ENCODE results near the gene FTO. TPM values are rescaled to one million over a fixed set of nuclear protein-coding genes. Genes with fewer than 3 reads are reported as not detected.

The FTO gene
- total and polyA plus RNA-seq, 3 donors from 2014 or later: 32.4 to 64.7 (median 50.3) TPM

DNA sequence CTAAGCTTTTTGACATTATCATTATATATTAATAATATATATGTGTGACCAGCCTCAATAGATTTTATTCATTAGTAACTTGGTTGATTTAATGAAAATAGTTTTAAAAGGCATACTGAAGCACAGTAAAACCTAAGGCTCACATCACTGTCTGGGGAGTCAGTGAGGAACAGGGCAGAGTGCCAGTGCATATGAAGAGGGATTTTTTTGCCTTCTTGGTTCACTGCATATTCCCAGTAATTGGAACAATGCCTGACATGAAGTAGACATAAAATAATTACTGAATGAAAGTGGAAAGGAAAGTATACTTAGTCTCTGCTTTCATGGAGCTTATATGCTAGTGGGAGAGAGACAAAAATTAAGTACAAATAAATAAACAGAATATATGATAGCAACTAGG lies 81.1 kb downstream of the FTO start:
- Histone ChIP-seq H3K36me3 (ENCODE audit: low read depth, missing control alignments) (no peaks in the 10 kb centered on the region), H3K27me3 (no peaks in the 10 kb centered on the region), H3K27ac (no peak overlapping the region), H3K9me3 (no peaks in the 10 kb centered on the region), H3K4me1 (no peaks in the 10 kb centered on the region), H3K4me3 (no peak overlapping the region)
- DNase-seq: no peak
- intact Hi-C loops (cut with DNase I; ENCODE audit: low total_unique reads): no loop called here
- TF ChIP-seq, protein P1, sequence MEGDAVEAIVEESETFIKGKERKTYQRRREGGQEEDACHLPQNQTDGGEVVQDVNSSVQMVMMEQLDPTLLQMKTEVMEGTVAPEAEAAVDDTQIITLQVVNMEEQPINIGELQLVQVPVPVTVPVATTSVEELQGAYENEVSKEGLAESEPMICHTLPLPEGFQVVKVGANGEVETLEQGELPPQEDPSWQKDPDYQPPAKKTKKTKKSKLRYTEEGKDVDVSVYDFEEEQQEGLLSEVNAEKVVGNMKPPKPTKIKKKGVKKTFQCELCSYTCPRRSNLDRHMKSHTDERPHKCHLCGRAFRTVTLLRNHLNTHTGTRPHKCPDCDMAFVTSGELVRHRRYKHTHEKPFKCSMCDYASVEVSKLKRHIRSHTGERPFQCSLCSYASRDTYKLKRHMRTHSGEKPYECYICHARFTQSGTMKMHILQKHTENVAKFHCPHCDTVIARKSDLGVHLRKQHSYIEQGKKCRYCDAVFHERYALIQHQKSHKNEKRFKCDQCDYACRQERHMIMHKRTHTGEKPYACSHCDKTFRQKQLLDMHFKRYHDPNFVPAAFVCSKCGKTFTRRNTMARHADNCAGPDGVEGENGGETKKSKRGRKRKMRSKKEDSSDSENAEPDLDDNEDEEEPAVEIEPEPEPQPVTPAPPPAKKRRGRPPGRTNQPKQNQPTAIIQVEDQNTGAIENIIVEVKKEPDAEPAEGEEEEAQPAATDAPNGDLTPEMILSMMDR (IDR thresholded peaks at IDR 0.05): no peak
- TF ChIP-seq POLR2A (IDR thresholded peaks at IDR 0.05): no peak

DNA sequence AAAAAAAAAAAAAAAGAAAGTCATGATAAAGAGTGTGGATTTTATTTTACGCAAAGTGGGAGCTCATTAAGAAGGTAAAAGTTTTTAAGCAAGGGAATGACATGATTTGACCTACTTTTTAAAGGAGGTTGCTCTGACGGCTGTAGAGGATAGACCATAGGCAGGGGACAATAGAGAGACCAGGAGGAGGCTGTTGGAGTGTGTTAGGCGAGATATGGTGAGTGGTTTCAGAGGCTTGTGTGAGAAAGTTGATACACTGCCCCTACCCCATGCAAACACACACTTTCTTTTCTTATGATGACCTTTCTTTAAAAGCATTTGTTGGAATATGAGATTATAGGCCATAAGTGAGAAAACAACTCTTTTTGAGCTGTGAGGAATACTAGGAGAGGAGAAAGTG lies 82.0 kb downstream of the FTO start:
- no peaks in the 10 kb centered on the region for H3K4me1 ChIP-seq
- DNase-seq: no peak
- intact Hi-C loops (cut with DNase I; ENCODE audit: low total_unique reads): no loop called here
- no peaks in the 10 kb centered on the region for H3K36me3 ChIP-seq (ENCODE audit: low read depth, missing control alignments)
- H3K9me3 ChIP-seq: no peaks in the 10 kb centered on the region
- TF ChIP-seq, protein P1 (IDR thresholded peaks at IDR 0.05): no peak
- TF ChIP-seq POLR2A (IDR thresholded peaks at IDR 0.05): no peak
- H3K4me3 ChIP-seq: no peak overlapping the region
- no peaks in the 10 kb centered on the region for H3K27me3 ChIP-seq
- no peak overlapping the region for H3K27ac ChIP-seq
- 75 to 84% methylated on average over 3 of the region's 3 CpGs for WGBS, 2 donors

DNA sequence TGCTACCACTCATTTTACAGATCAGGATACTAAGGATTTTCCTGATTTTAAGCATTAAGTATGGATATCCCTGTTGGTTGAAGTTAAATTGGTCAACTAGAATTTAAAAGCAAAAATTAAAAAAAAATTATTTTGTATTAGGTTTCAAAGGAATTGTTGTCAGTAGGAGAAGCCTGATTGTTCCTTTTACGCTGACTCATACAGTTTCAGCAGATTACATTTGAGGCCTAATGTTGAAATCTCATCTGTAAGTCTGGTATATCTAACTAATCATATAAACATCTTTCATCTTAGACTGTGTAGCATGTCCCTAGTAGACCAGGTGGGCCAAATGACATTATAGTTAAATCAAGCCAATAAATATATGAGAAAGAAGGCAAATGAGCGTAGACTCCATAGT lies 83.5 kb downstream of the FTO start:
- Histone ChIP-seq H3K27me3 (no peaks in the 10 kb centered on the region), H3K36me3 (ENCODE audit: low read depth, missing control alignments) (no peaks in the 10 kb centered on the region), H3K27ac (no peak overlapping the region), H3K9me3 (no peaks in the 10 kb centered on the region), H3K4me3 (no peak overlapping the region), H3K4me1 (no peaks in the 10 kb centered on the region)
- WGBS, 2 donors: 98 to 100% methylated on average over 2 of the region's 2 CpGs
- TF ChIP-seq, protein P1 (IDR thresholded peaks at IDR 0.05): no peak
- TF ChIP-seq POLR2A (IDR thresholded peaks at IDR 0.05): no peak
- intact Hi-C loops (cut with DNase I; ENCODE audit: low total_unique reads): no loop called here
- no peak for DNase-seq

DNA sequence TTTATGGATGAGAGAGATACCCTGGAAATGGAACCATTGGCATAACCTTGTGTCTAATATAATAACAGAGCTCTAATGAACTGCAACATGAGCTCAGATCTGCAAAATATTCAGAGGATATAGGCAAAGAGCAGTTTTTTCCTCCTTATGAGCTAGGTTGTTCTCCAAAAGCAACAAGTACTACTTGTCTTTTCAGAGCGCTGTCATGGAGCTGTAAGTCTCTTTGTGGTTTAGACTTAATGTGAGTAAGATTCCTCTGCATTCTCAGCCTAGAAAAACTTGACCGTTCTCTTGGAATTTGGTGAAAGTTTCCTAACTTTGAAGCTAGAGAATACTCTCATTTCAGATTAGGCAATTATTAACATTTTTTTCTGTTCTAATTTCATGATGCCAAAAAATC lies 85.2 kb downstream of the FTO start:
- no peak for DNase-seq
- intact Hi-C loops (cut with DNase I; ENCODE audit: low total_unique reads): no loop called here
- H3K27ac ChIP-seq: no peak overlapping the region

More for the DNA sequence above, 85.2 kb downstream of the FTO start:
- Histone ChIP-seq H3K9me3 (no peaks in the 10 kb centered on the region), H3K36me3 (ENCODE audit: low read depth, missing control alignments) (no peaks in the 10 kb centered on the region), H3K4me3 (no peak overlapping the region), H3K4me1 (no peaks in the 10 kb centered on the region), H3K27me3 (no peaks in the 10 kb centered on the region)
- TF ChIP-seq POLR2A (IDR thresholded peaks at IDR 0.05): no peak
- TF ChIP-seq, protein P1 (IDR thresholded peaks at IDR 0.05): no peak
- WGBS, 2 donors: 51 to 75% methylated on average over 2 of the region's 2 CpGs

Measured in testis (tissue), 3 donors.